Neuron (in vitro differentiated cells): ENCODE results near the gene BAG5.

Experiments
- H2AFZ ChIP-seq: one replicate; pipeline ENCODE4 v1.6.1; 2013; ENCODE audit warnings: low read depth, mild to moderate bottlenecking, inconsistent platforms, low read length, moderate library complexity
- H3K27me3 ChIP-seq: one replicate; pipeline ENCODE4 v1.6.1; 2013; ENCODE audit warnings: low read length; ENCODE audit not compliant: insufficient read depth
- H3K36me3 ChIP-seq: one replicate; pipeline ENCODE4 v1.6.1; 2013; ENCODE audit warnings: low read length; ENCODE audit not compliant: insufficient read depth
- H3K4me1 ChIP-seq: one replicate; pipeline ENCODE4 v1.6.1; 2013; ENCODE audit warnings: low read length; ENCODE audit not compliant: insufficient read depth
- H3K4me3 ChIP-seq: 2 replicates; pipeline ENCODE4 v1.5.1; 2013; ENCODE audit warnings: mild to moderate bottlenecking, low read length, moderate library complexity
- H3K9me3 ChIP-seq: one replicate; pipeline ENCODE4 v1.6.1; 2013; ENCODE audit warnings: low read length

BAG5 gene

DNA sequence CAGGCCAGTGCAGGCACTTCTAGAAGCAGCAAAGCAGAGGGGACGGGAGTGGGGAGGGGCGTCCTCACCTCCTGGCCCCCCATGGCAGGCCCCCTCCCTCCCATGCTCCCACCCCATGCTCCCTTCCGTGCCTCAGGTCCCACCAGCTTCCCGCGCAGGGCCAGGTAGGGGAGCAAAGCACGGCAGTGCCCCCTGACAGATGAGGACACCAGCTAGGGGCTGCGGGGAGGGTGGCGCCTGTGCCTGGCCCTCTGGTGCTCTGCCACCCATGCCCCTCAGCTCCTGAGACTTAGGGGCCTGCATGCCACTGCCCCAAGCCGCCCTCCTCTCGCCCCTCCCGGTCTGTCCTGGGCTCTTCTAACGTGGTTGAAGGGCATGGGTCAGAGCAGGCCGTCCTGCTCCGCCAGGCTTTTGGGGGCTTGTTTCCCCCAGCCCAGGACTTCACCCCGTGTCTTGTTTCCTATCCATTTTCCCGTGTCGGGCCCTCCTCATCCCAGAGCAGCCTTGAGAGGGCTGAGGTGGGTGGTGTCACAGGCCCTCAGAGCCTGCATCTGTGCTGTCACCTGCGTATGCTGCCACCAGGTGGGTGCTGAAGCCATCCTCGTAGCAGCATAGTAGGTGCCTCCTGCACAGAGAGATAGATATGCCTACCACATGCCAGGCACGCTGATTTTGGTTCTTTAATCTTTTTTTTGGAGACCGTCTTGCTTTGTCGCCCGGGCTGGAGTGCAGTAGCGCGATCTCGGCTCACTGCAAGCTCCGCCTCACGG, 23.2 kb downstream of the BAG5 start:
- Histone ChIP-seq H2AFZ (no peak overlapping the region), H3K4me1 (peaks cover 68% of the 10 kb centered on the region), H3K36me3 (no peaks in the 10 kb centered on the region), H3K27me3 (no peaks in the 10 kb centered on the region), H3K4me3 (no peak overlapping the region), H3K9me3 (no peaks in the 10 kb centered on the region)

DNA sequence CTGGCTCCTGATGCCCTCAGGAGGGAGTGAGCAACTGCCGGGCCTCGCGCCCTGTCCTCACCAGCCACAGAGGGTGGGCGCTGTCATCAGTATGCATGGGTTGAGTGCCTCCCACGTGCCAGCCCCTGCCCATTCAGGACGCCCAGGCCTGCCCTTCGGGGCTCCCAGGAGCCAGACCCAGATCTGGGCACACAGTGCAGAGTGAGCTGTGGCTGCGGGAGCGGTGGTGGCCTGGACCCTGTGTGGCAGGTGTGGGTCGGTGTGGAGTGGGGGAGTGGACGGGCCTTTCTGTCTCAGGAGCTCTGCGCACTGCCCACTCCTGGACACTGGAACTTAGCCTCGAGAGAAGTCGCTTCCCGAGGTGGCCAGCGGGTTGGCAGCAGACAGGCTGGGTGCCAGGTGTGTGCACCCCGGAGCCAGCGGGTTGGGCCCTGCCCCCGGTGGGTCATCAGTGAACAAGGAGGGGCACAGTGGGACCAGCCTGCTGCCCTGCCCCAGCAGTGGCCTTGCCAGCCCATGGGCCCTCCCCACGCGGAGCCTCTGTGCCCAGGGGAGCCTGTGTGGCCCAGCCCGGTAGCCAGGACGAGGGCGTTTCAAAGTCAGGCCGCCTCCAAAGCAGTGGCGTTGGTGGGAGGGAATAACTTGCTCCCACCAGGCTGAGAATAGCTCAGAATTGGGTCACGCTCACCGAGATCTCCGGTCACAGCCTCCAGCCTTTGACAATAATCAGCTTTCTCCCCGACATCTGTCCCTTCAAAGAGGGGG, 24.0 kb downstream of the BAG5 start:
- H3K9me3 ChIP-seq: no peaks in the 10 kb centered on the region
- H3K36me3 ChIP-seq: no peaks in the 10 kb centered on the region
- peaks cover 60% of the 10 kb centered on the region for H3K4me1 ChIP-seq
- H2AFZ ChIP-seq: no peak overlapping the region
- H3K4me3 ChIP-seq: no peak overlapping the region
- H3K27me3 ChIP-seq: no peaks in the 10 kb centered on the region

DNA sequence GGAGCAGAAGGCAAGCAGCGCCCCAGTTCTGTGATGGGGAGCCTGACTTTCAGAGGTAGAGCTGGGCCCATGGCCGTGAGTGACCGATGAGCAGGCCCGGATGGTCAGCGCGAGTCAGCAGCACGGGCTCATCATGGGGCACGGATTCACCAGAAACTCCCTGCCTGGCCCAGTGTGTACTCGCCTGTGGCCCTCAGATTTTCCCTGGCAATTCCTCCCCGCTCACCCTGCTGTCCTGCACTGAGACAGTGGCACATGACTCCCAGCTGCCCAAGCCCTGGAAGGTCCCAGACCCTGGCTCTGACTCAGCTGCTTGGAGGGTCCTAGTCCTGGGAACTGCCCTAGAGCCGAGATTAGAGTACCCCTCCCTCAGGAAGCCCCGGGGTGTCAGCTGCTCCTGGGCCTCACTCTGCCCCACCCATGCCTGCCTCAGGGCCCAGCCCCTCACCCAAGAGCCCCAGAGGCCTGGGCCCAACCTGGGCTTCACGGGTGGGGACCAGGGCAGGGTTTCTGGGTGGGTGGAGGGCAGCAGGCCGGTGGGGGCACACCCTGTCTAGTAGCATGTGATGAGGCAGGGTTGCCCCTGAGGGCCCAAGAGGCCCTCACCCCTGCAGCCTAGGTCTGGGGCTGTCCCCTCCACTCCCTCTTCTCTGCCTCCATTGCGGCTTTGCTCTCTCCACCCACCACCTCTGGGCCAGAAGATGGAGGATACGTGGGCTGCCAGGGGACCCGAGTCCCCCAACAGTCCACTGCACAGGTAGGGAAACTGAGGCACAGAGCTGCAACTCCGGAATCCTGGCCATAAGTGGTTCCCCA, 25.1 kb downstream of the BAG5 start:
- H3K4me1 ChIP-seq: peaks cover 51% of the 10 kb centered on the region

DNA sequence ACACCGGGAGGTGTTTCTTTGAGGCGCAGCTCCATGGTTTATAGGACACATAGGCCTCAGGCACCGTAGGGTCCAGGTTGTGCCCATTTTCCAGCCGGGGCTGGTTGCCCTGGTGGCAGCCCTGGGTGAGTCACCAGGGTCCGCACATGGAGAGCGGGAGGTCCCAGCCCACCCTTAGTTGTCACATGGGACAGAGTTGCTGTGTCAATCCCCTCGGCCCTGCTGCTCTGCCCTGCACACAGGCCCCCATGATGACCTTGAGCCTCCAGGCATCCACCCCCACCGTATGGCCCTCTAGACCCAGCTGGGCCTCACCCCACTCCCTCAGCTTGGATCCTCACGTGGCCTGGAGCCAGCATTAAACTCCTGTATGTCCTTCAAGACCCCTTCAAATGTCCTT, 25.8 kb downstream of the BAG5 start:
- Histone ChIP-seq H3K9me3 (no peaks in the 10 kb centered on the region), H3K27me3 (no peaks in the 10 kb centered on the region), H3K4me1 (peaks cover 44% of the 10 kb centered on the region), H2AFZ (no peak overlapping the region), H3K4me3 (no peak overlapping the region), H3K36me3 (peaks cover 8% of the 10 kb centered on the region)

More for the DNA sequence above, 25.1 kb downstream of the BAG5 start:
- Histone ChIP-seq H3K4me3 (no peak overlapping the region), H3K36me3 (peaks cover 7% of the 10 kb centered on the region), H3K9me3 (no peaks in the 10 kb centered on the region), H2AFZ (no peak overlapping the region), H3K27me3 (no peaks in the 10 kb centered on the region)

DNA sequence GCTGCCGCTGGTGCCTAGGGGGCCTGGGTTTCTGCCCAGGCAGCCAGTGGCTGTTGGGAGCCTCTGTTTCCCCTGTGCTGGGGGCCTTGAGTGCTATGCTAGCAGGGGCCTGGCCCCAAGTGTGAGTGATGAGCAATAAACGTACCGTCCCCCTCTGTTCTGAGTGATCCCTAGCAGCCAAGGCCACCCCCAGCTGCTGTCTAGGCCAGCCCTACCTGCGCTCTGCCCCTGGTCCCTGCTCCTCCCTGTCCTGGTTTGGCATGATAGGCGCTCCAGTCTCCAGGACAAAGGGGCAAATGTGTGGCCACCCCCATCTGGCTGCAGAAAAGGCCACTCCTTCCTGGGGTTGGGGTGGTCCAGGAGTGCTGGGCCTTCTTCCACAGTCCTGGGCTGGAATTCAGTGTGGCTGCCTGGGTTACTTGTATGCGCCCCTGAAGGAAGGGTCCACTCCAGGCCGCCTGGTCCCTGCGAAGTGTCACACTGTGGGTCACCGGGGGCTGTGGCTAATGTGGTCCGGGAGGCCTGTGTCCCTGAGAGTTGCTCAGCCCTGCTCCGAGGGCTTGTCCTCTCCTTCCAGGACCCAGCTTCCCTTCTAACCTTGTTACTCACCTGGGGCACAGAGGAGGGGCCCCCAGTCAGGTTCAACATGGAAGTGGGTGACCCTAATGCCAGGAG, 26.4 kb downstream of the BAG5 start:
- Histone ChIP-seq H2AFZ (no peak overlapping the region), H3K4me1 (peaks cover 38% of the 10 kb centered on the region), H3K4me3 (no peak overlapping the region), H3K36me3 (peaks cover 8% of the 10 kb centered on the region), H3K9me3 (no peaks in the 10 kb centered on the region), H3K27me3 (no peaks in the 10 kb centered on the region)

DNA sequence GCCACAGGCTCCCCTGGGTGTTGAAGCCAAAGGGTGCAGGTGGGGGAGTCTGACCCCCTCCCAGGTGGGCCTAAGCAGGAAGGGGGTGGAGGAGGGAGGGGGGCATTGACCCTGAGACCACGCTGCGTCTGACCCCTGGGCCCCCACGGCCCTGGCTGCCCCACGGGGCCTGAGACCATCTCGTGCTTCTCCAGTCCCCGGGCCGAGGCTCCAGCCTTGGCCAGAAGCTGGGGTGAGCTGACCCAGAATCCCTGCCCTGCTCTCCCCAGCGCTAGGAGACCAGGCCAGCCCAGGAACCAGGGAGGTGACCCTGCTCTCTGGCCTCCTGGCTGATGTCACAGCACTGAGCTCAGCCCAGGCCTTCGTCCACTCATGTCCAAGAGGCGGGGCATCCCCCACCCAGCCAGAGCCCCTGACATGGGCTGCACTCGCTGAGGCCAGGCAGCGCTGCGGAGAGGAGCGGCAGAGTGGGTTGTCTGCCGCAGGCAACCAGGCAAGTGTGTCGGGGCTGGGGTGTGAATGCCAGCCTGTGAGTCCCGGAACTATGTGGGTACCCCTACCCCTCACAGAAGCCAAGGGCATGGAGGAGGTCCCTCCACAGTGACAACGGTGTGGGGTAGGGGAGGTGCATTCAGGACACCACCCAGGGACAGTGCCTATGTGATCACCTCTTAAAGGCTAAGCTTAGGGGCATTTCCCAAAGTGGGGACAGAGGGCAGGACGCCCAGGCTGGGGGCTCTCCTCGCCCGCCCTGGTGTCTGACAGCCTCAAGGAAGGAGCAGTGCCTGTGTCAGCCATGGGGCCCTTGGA, 27.2 kb downstream of the BAG5 start:
- Histone ChIP-seq H2AFZ (no peak overlapping the region), H3K9me3 (no peaks in the 10 kb centered on the region), H3K4me1 (peaks cover 33% of the 10 kb centered on the region), H3K4me3 (no peak overlapping the region), H3K27me3 (no peaks in the 10 kb centered on the region), H3K36me3 (peaks cover 10% of the 10 kb centered on the region)

DNA sequence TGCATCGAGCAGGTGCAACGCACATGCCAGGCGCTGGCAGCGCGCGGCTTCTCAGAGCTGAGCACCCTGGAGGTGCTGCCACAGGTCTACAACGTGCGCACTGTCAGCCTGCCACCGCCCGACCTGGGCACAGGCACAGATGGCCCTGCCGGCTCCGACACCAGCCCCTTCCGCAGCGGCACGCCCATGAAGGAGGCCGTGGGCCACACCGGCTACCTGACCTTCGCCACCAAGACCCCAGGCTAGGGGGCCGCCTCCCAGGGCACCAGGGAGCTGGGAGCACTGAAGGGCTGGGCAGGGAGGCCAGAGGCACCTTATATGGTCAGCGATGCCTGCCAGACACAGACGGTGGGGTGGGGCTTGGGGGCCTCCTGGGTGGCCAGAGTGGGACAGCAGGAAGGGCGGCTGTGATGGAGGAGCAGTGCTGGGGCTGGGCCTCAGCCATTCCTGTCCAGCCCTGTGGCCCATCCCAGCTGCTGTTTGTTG, 27.8 kb downstream of the BAG5 start:
- Histone ChIP-seq H3K4me3 (no peak overlapping the region), H3K27me3 (no peaks in the 10 kb centered on the region), H3K4me1 (peaks cover 35% of the 10 kb centered on the region), H3K9me3 (no peaks in the 10 kb centered on the region), H3K36me3 (peaks cover 10% of the 10 kb centered on the region), H2AFZ (no peak overlapping the region)

DNA sequence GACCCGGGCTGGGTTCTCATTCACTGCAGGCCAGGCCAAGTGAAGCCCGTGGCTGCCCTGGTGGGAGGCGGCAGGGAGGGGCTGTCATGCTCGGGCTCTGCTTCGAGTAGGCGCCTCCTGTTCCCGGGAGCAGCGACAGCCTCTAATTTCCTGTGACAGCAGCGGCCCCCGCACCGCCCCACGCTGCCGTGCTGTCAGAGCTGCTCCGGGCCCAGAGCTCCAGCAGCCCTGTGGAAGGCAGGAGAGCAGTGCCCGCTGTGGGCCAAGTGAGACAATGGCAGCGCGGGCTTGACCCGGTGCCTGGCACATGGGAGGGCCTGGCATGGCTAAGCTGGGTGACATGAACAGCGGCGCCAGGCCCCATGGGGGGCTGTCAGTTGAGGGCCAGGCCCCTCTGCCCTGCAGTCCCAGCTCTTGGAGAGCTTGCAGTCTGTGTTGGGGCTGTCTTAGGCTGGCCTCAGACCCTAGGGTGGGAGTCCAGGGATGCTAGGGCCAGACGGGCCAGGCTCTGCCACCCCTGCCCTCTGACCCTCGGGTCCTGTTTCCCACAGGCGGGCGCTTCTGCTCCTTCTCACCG, 28.4 kb downstream of the BAG5 start:
- H3K36me3 ChIP-seq: peaks cover 10% of the 10 kb centered on the region
- H3K9me3 ChIP-seq: no peaks in the 10 kb centered on the region
- H3K4me3 ChIP-seq: no peak overlapping the region
- H2AFZ ChIP-seq: no peak overlapping the region
- H3K4me1 ChIP-seq: peaks cover 33% of the 10 kb centered on the region
- H3K27me3 ChIP-seq: no peaks in the 10 kb centered on the region

DNA sequence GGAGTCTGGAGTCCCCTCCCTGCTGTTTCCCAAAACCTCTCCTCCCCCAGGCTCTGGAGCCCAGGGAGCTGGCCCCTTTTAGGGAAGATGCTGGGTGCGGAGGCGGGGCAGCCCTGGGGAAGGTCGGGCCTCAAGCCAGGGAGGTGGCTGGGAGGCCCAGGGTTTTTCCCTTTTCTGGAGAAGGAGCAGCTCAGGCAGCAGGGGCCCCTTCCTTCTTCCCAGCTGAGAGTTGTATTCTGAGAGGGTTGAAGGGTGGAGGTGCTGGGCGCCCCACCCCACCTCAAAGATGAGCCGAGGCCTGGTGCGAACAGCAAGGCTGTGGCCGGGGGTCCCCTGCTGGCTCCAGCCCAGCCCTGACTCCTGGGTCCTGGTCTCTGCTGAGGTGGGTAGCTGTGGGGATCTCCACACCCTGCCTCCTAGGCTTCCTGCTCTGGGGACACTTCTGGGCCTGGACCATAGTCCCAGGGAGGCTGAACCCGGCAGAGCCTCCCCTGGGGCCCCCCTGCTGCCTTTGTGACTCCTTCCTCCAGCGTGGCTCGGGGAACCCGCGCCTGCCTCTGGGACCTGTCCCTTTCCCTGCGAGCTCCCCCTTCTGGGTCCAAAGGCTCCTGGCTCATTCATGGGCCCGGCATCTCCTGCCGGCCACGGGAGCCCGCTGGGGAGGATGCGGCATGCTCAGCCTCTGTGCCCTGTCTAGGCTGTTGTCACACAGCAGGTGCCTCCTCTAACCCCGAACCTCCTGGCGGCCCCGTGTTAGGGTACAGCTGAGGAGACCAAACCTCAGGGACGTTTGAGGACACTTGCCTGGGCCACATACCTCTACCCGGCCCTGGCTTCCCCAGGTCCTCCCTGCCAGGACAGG, 29.1 kb downstream of the BAG5 start:
- Histone ChIP-seq H3K36me3 (peaks cover 10% of the 10 kb centered on the region), H3K9me3 (no peaks in the 10 kb centered on the region), H3K27me3 (no peaks in the 10 kb centered on the region), H3K4me1 (peaks cover 28% of the 10 kb centered on the region), H2AFZ (no peak overlapping the region), H3K4me3 (no peak overlapping the region)

DNA sequence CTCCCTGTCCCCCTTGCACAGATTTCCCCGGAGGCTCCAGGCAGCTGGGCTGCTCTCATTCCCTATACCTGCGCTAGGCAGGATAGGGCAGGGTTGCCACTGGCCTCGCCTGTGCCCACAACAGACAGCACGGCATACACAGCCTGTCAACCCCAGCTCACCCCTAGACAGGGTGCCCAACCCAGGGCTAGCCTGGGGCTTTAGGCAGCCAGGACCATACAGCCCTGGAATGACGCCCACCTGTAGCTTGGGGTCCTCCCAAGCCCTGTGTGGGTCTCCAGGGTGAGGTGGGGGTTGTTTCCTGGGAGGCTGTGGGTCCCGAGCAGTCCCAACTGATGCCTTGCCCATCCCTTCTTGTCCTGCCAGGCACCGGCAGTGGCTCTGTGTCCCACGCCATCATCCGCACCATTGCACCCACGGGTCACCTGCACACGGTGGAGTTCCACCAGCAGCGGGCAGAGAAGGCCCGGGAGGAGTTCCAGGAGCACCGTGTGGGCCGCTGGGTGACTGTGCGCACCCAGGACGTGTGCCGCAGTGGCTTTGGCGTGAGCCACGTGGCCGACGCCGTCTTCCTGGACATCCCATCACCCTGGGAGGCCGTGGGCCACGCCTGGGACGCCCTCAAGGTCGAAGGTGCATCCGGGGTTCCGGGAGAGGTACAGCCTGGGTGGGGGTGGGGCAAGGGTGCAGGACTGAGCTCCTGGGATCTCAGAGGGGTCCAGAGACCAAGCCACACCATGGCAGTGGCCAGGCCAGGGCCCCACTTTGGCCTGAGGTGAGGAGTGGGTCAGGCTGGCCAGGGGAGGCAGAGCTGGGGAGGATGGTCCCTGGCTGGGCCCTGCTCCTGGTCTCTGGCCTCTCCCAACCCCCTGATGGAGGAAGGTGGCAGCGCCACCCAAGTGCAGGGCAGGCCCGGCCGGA, 30.0 kb downstream of the BAG5 start:
- H3K27me3 ChIP-seq: no peaks in the 10 kb centered on the region
- no peak overlapping the region for H3K4me3 ChIP-seq
- peaks cover 10% of the 10 kb centered on the region for H3K36me3 ChIP-seq
- no peaks in the 10 kb centered on the region for H3K9me3 ChIP-seq
- H2AFZ ChIP-seq: no peak overlapping the region
- H3K4me1 ChIP-seq: peaks cover 34% of the 10 kb centered on the region
